Large intestine (tissue), 3 donors: ENCODE results near the gene SPRED2. TPM values are rescaled to one million over a fixed set of nuclear protein-coding genes. Genes with fewer than 3 reads are reported as not detected.

ENCODE experiments used
- DNase-seq, 2 donors: peaks; one replicate each; pipeline versions ENCODE4 v3.0.0 to v3.0.0-alpha.2; 2013
- H3K27ac ChIP-seq: one replicate; pipeline ENCODE4 v1.5.1; 2013; ENCODE audit warnings: low read length
- H3K27me3 ChIP-seq: 2 replicates; pipeline ENCODE4 v1.6.1; 2013; ENCODE audit warnings: low read length; ENCODE audit not compliant: control insufficient read depth, insufficient read depth
- H3K36me3 ChIP-seq: 2 replicates; pipeline ENCODE4 v1.6.1; 2013; ENCODE audit warnings: low read length; ENCODE audit not compliant: control insufficient read depth, insufficient read depth
- H3K4me1 ChIP-seq: one replicate; pipeline ENCODE4 v1.6.1; 2013; ENCODE audit warnings: low read length; ENCODE audit not compliant: control insufficient read depth, insufficient read depth
- H3K4me3 ChIP-seq: one replicate; pipeline ENCODE4 v1.5.1; 2013; ENCODE audit warnings: low read length
- H3K9me3 ChIP-seq: one replicate; pipeline ENCODE4 v1.6.1; 2013; ENCODE audit warnings: mild to moderate bottlenecking, low read depth, low read length, moderate library complexity; ENCODE audit not compliant: control insufficient read depth
- WGBS: methylation state at CpG from one replicate; pipeline ENCODE4 v1.1.5; 2013; ENCODE audit warnings: low lambda C conversion rate; ENCODE audit not compliant: insufficient coverage; 5-methylcytosine and 5-hydroxymethylcytosine counted together
- polyA plus RNA-seq: library from polyadenylated mRNA; unstranded; fragments of 120-200 nt; gene quantifications from one replicate; pipeline ENCODE4 v1.2.1, GENCODE V29; 2013

SPRED2 gene
- polyA plus RNA-seq, 1 donor, result 22.4 TPM

- no peak for DNase-seq
- H3K27me3 ChIP-seq, result no peaks in the 10 kb centered on the region
- WGBS, result no CpG with 5 or more reads among the region's 3 CpGs
- no peak overlapping the region for H3K4me3 ChIP-seq
- H3K9me3 ChIP-seq, result no peaks in the 10 kb centered on the region
- H3K27ac ChIP-seq, result no peak overlapping the region
- H3K4me1 ChIP-seq, result no peaks in the 10 kb centered on the region
- no peaks in the 10 kb centered on the region for H3K36me3 ChIP-seq
Measured at GRCh38 chr2:65466551-65466950, 34.2 kb upstream of the SPRED2 start.

- Histone ChIP-seq H3K27ac (no peak overlapping the region), H3K4me3 (no peak overlapping the region), H3K9me3 (no peaks in the 10 kb centered on the region), H3K4me1 (no peaks in the 10 kb centered on the region), H3K27me3 (no peaks in the 10 kb centered on the region), H3K36me3 (no peaks in the 10 kb centered on the region)
- no peak for DNase-seq
- no CpG with 5 or more reads among the region's 5 CpGs for WGBS
Measured at GRCh38 chr2:65465857-65466256, 33.5 kb upstream of the SPRED2 start.

GRCh38 chr2:65465124-65465523, 32.7 kb upstream of the SPRED2 start:
- H3K4me3 ChIP-seq, result no peak overlapping the region
- no CpG with 5 or more reads among the region's 5 CpGs for WGBS
- no peaks in the 10 kb centered on the region for H3K27me3 ChIP-seq
- H3K27ac ChIP-seq, result no peak overlapping the region
- no peaks in the 10 kb centered on the region for H3K4me1 ChIP-seq
- no peak for DNase-seq
- no peaks in the 10 kb centered on the region for H3K9me3 ChIP-seq
- H3K36me3 ChIP-seq, result no peaks in the 10 kb centered on the region

GRCh38 chr2:65464604-65465003, 32.2 kb upstream of the SPRED2 start:
- H3K4me3 ChIP-seq, result no peak overlapping the region
- H3K4me1 ChIP-seq, result no peaks in the 10 kb centered on the region
- no peaks in the 10 kb centered on the region for H3K27me3 ChIP-seq
- WGBS, result no CpG with 5 or more reads among the region's 3 CpGs
- no peaks in the 10 kb centered on the region for H3K9me3 ChIP-seq
- DNase-seq, result no peak
- H3K36me3 ChIP-seq, result no peaks in the 10 kb centered on the region
- H3K27ac ChIP-seq, result no peak overlapping the region

- 67% methylated on average over 1 of the region's 3 CpGs for WGBS
- H3K27ac ChIP-seq, result no peak overlapping the region
- no peak overlapping the region for H3K4me3 ChIP-seq
- no peaks in the 10 kb centered on the region for H3K4me1 ChIP-seq
- no peaks in the 10 kb centered on the region for H3K27me3 ChIP-seq
- DNase-seq, result no peak
- no peaks in the 10 kb centered on the region for H3K36me3 ChIP-seq
- no peaks in the 10 kb centered on the region for H3K9me3 ChIP-seq
Measured at GRCh38 chr2:65458999-65459398, 26.6 kb upstream of the SPRED2 start.

GRCh38 chr2:65456886-65457285, 24.5 kb upstream of the SPRED2 start:
- DNase-seq, result no peak
- no peaks in the 10 kb centered on the region for H3K27me3 ChIP-seq
- H3K36me3 ChIP-seq, result no peaks in the 10 kb centered on the region
- H3K4me3 ChIP-seq, result no peak overlapping the region
- no CpG with 5 or more reads among the region's 2 CpGs for WGBS
- no peak overlapping the region for H3K27ac ChIP-seq
- H3K4me1 ChIP-seq, result no peaks in the 10 kb centered on the region
- no peaks in the 10 kb centered on the region for H3K9me3 ChIP-seq

GRCh38 chr2:65456064-65456463, 23.7 kb upstream of the SPRED2 start:
- no peak overlapping the region for H3K4me3 ChIP-seq
- no peaks in the 10 kb centered on the region for H3K36me3 ChIP-seq
- H3K4me1 ChIP-seq, result no peaks in the 10 kb centered on the region
- H3K27me3 ChIP-seq, result no peaks in the 10 kb centered on the region
- H3K9me3 ChIP-seq, result no peaks in the 10 kb centered on the region
- H3K27ac ChIP-seq, result no peak overlapping the region
- DNase-seq, result no peak

- no peak for DNase-seq
- no CpG with 5 or more reads among the region's 1 CpG for WGBS
- H3K9me3 ChIP-seq, result no peaks in the 10 kb centered on the region
- no peaks in the 10 kb centered on the region for H3K27me3 ChIP-seq
- no peaks in the 10 kb centered on the region for H3K36me3 ChIP-seq
- H3K4me3 ChIP-seq, result no peak overlapping the region
- no peaks in the 10 kb centered on the region for H3K4me1 ChIP-seq
- H3K27ac ChIP-seq, result no peak overlapping the region
Measured at GRCh38 chr2:65453916-65454315, 21.5 kb upstream of the SPRED2 start.

- no peaks in the 10 kb centered on the region for H3K27me3 ChIP-seq
- no peaks in the 10 kb centered on the region for H3K4me1 ChIP-seq
- DNase-seq, result no peak
- no CpG with 5 or more reads among the region's 5 CpGs for WGBS
- H3K36me3 ChIP-seq, result no peaks in the 10 kb centered on the region
- H3K9me3 ChIP-seq, result no peaks in the 10 kb centered on the region
- no peak overlapping the region for H3K27ac ChIP-seq
- no peak overlapping the region for H3K4me3 ChIP-seq
Measured at GRCh38 chr2:65452150-65452895, 19.9 kb upstream of the SPRED2 start.

GRCh38 chr2:65450810-65451209, 18.4 kb upstream of the SPRED2 start:
- no peaks in the 10 kb centered on the region for H3K9me3 ChIP-seq
- no CpG with 5 or more reads among the region's 1 CpG for WGBS
- peak overlapping the region; percentile 62 for H3K27ac ChIP-seq
- peak; percentile 68 to 85 for DNase-seq
- no peaks in the 10 kb centered on the region for H3K27me3 ChIP-seq
- no peaks in the 10 kb centered on the region for H3K4me1 ChIP-seq
- H3K4me3 ChIP-seq, result no peak overlapping the region
- H3K36me3 ChIP-seq, result no peaks in the 10 kb centered on the region

- WGBS, result 83% methylated on average over 2 of the region's 3 CpGs
- Histone ChIP-seq H3K27me3 (no peaks in the 10 kb centered on the region), H3K36me3 (no peaks in the 10 kb centered on the region), H3K27ac (peak overlapping the region; percentile 62), H3K4me3 (no peak overlapping the region), H3K9me3 (no peaks in the 10 kb centered on the region), H3K4me1 (no peaks in the 10 kb centered on the region)
- peak in 1 of 2 donors; percentile 26 for DNase-seq
Measured at GRCh38 chr2:65450393-65450792, 18.0 kb upstream of the SPRED2 start.
